Lower leg skin (tissue), 4 donors: Measurements from ENCODE around the gene PCGF1. TPM values are rescaled to one million over a fixed set of nuclear protein-coding genes. Genes with fewer than 3 reads are reported as not detected.

ENCODE experiments used
- DNase-seq, 2 donors: peaks; one replicate each; pipeline ENCODE4 v3.0.0-alpha.2; 2019; ENCODE audit warnings: low spot score in 2 of 2
- H3K4me3 ChIP-seq: fragments of 200-600 bp; sonication (generic); 2 replicates; pipeline ENCODE4 v1.5.1; 2017; ENCODE audit warnings: mild to moderate bottlenecking, low read depth; ENCODE audit not compliant: poor library complexity, severe bottlenecking
- CTCF ChIP-seq, 3 donors: fragments of 450-650 bp; IDR thresholded peaks; one replicate each; pipeline ENCODE4 v1.5.1; 2016; ENCODE audit warnings: antibody characterized with exemption in 3 of 3, mild to moderate bottlenecking in 3 of 3, moderate library complexity in 2 of 3
- POLR2A ChIP-seq, 2 donors: fragments of 450-650 bp; IDR thresholded peaks; one replicate each; pipeline ENCODE4 v1.6.1; 2016 to 2017; ENCODE audit warnings: antibody characterized with exemption in 2 of 2, mild to moderate bottlenecking in 1 of 2, moderate library complexity in 1 of 2
- WGBS, 2 donors: methylation state at CpG; one replicate each; pipeline ENCODE4 v1.1.5; 2018; 5-methylcytosine and 5-hydroxymethylcytosine counted together
- intact Hi-C: fragments of 100-400 bp; cut with DNase I; formaldehyde crosslinking; loops from one replicate; pipeline ENCODE4 v1.15.0; 2023; ENCODE audit warnings: low total_unique reads
- total RNA-seq, 4 donors: library from RNA; depleted of rRNA; stranded (reverse); fragments of >200 nt; gene quantifications; one replicate each; pipeline ENCODE4 v1.1.0, GENCODE V29; 2016

PCGF1 gene
- total RNA-seq, 4 donors from 2014 or later, result 13.3 to 38.4 (median 24.1) TPM

- DNase-seq, result no peak
- 8 to 10% methylated on average over 23 to 42 of the region's 60 CpGs for WGBS, 2 donors
- H3K4me3 ChIP-seq, result peak overlapping the region; percentile 1
- TF ChIP-seq CTCF (IDR thresholded peaks at IDR 0.05), result no peak
- no peak for TF ChIP-seq POLR2A (IDR thresholded peaks at IDR 0.05)
- intact Hi-C loops, result no loop called here
Measured at GRCh38 chr2:74515271-74515980, 7.9 kb upstream of the PCGF1 start.

GRCh38 chr2:74514368-74515270, 7.1 kb upstream of the PCGF1 start, which contains the start of gene TLX2:
TSS of gene TLX2 (plus strand) at chr2:74514450. CDS start at chr2:74514807, 357 bp downstream.
- intact Hi-C loops, result no loop called here
- DNase-seq, result no peak
- H3K4me3 ChIP-seq, result no peak within 1 kb of the TSS
- WGBS, 2 donors, result 3 to 4% methylated on average over 64 to 71 of the region's 82 CpGs
- TF ChIP-seq CTCF (IDR thresholded peaks at IDR 0.05) (no peak), POLR2A (IDR thresholded peaks at IDR 0.05) (no peak)

GRCh38 chr2:74513605-74514367, 6.3 kb upstream of the PCGF1 start:
- 6 to 8% methylated on average over 41 to 52 of the region's 52 CpGs for WGBS, 2 donors
- no peak for DNase-seq
- TF ChIP-seq CTCF (IDR thresholded peaks at IDR 0.05) (no peak), POLR2A (IDR thresholded peaks at IDR 0.05) (no peak)
- intact Hi-C loops, result no loop called here
- no peak overlapping the region for H3K4me3 ChIP-seq

GRCh38 chr2:74512744-74513604, 5.5 kb upstream of the PCGF1 start:
- 10 to 14% methylated on average over 34 to 36 of the region's 36 CpGs for WGBS, 2 donors
- DNase-seq, result no peak
- intact Hi-C loops, result no loop called here
- no peak overlapping the region for H3K4me3 ChIP-seq
- TF ChIP-seq POLR2A (IDR thresholded peaks at IDR 0.05) (no peak), CTCF (IDR thresholded peaks at IDR 0.05) (no peak)
